Epithelial cell of esophagus (primary cell): ENCODE measurements around the gene CNNM3.

Experiments used
- DNase-seq: peaks from one replicate; pipeline ENCODE4 v3.0.0; 2010; ENCODE audit warnings: low read depth
- H3K4me3 ChIP-seq: 2 replicates; pipeline ENCODE4 v1.5.1; 2011; ENCODE audit warnings: mild to moderate bottlenecking, low read length, control low read depth
- CTCF ChIP-seq: IDR thresholded peaks from 2 replicates; pipeline ENCODE4 v1.5.1; 2011; ENCODE audit warnings: low read depth, mild to moderate bottlenecking, low read length, control low read depth, inconsistent platforms; ENCODE audit not compliant: insufficient read depth; ENCODE audit errors: missing control alignments

The CNNM3 gene

GRCh38 chr2:96806468-96807126 is 9.5 kb upstream of the CNNM3 start:
- no peak overlapping the region for H3K4me3 ChIP-seq
- no peak for DNase-seq
- TF ChIP-seq CTCF = no peak

GRCh38 chr2:96807127-96807471 is 9.0 kb upstream of the CNNM3 start:
- no peak for TF ChIP-seq CTCF
- H3K4me3 ChIP-seq = no peak overlapping the region
- no peak for DNase-seq

- no peak for DNase-seq
- TF ChIP-seq CTCF = no peak
Measured at GRCh38 chr2:96808176-96808837, 7.8 kb upstream of the CNNM3 start.

GRCh38 chr2:96809216-96809882 is 6.7 kb upstream of the CNNM3 start:
- H3K4me3 ChIP-seq = no peak overlapping the region
- no peak for TF ChIP-seq CTCF
- DNase-seq = no peak

More at GRCh38 chr2:96808176-96808837, 7.8 kb upstream of the CNNM3 start:
- no peak overlapping the region for H3K4me3 ChIP-seq

GRCh38 chr2:96809951-96810782 is 5.9 kb upstream of the CNNM3 start:
- no peak overlapping the region for H3K4me3 ChIP-seq
- TF ChIP-seq CTCF = no peak

GRCh38 chr2:96810783-96811192 is 5.3 kb upstream of the CNNM3 start:
- no peak for DNase-seq
- no peak for TF ChIP-seq CTCF
- H3K4me3 ChIP-seq = no peak overlapping the region

More at GRCh38 chr2:96809951-96810782, 5.9 kb upstream of the CNNM3 start:
- no peak for DNase-seq
